Ovary (tissue), 3 donors: ENCODE data around the gene ATXN1.

Experiments
- CTCF ChIP-seq, 3 donors: fragments of 450-650 bp in 2 of 3; fragments of 200-600 bp in 1 of 3; IDR thresholded peaks; one replicate each; pipeline versions ENCODE4 v1.5.1 to v1.8.0; 2016 to 2022; ENCODE audit warnings: antibody characterized with exemption in 3 of 3, mild to moderate bottlenecking in 1 of 3
- EP300 ChIP-seq: sonication (generic); formaldehyde crosslinking; IDR thresholded peaks from one replicate; pipeline ENCODE4 v1.6.1; 2017; ENCODE audit warnings: antibody characterized with exemption
- donor health status: DM: no; HTN: no; CAD: no.

- TF ChIP-seq CTCF (IDR thresholded peaks at IDR 0.05) (no peak), EP300 (no peak)
Measured at GRCh38 chr6:16327777-16328325, 433.4 kb downstream of the ATXN1 start.
